GM06990 (cell line): ENCODE results near the gene HORMAD1.

Experiments used
- DNase-seq: peaks from one replicate; pipeline ENCODE4 v3.0.0-alpha.2; 2011; ENCODE audit not compliant: insufficient read length; ENCODE audit errors: extremely low read depth
- H3K27me3 ChIP-seq: replicated peaks from 2 replicates; pipeline ENCODE4 v1.6.0; 2011; ENCODE audit warnings: low read length; ENCODE audit not compliant: control insufficient read depth, insufficient read depth
- H3K36me3 ChIP-seq: 2 replicates; pipeline ENCODE4 v1.5.1; 2011; ENCODE audit warnings: low read length; ENCODE audit not compliant: control insufficient read depth, insufficient read depth
- H3K4me3 ChIP-seq: replicated peaks from 2 replicates; pipeline ENCODE4 v1.5.1; 2011; ENCODE audit warnings: low read depth, mild to moderate bottlenecking, control low read depth, low read length
- TF ChIP-seq, protein P1 (sequence below): IDR thresholded peaks from 2 replicates; pipeline ENCODE4 v1.5.1; 2011; ENCODE audit warnings: low read length, control low read depth, mild to moderate bottlenecking, inconsistent platforms; ENCODE audit not compliant: insufficient read depth, poor library complexity, severe bottlenecking

Gene HORMAD1

DNA sequence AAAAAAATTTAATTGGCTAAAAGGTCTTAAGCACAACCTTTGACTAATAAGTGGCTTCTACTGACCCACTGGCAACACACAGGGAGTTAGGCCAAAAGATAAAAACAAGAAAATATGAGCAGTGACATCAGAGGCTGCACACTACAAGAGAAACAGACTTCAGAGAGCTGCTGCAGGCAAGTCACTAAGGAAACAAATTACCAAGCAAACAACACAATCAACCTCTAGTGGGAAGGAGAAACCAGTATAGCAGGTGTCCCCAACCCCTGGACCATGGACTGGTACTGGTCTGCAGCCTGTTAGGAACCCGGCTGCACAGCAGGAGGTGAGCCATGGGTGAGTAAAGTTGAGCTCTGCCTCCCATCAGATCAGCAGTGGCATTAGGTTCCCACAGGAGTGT, 70.5 kb downstream of the HORMAD1 start:
- H3K27me3 ChIP-seq = no peaks in the 10 kb centered on the region
- TF ChIP-seq, protein P1, sequence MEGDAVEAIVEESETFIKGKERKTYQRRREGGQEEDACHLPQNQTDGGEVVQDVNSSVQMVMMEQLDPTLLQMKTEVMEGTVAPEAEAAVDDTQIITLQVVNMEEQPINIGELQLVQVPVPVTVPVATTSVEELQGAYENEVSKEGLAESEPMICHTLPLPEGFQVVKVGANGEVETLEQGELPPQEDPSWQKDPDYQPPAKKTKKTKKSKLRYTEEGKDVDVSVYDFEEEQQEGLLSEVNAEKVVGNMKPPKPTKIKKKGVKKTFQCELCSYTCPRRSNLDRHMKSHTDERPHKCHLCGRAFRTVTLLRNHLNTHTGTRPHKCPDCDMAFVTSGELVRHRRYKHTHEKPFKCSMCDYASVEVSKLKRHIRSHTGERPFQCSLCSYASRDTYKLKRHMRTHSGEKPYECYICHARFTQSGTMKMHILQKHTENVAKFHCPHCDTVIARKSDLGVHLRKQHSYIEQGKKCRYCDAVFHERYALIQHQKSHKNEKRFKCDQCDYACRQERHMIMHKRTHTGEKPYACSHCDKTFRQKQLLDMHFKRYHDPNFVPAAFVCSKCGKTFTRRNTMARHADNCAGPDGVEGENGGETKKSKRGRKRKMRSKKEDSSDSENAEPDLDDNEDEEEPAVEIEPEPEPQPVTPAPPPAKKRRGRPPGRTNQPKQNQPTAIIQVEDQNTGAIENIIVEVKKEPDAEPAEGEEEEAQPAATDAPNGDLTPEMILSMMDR = no peak
- H3K36me3 ChIP-seq = peaks cover 9% of the 10 kb centered on the region
- H3K4me3 ChIP-seq = no peak overlapping the region
- no peak for DNase-seq

DNA sequence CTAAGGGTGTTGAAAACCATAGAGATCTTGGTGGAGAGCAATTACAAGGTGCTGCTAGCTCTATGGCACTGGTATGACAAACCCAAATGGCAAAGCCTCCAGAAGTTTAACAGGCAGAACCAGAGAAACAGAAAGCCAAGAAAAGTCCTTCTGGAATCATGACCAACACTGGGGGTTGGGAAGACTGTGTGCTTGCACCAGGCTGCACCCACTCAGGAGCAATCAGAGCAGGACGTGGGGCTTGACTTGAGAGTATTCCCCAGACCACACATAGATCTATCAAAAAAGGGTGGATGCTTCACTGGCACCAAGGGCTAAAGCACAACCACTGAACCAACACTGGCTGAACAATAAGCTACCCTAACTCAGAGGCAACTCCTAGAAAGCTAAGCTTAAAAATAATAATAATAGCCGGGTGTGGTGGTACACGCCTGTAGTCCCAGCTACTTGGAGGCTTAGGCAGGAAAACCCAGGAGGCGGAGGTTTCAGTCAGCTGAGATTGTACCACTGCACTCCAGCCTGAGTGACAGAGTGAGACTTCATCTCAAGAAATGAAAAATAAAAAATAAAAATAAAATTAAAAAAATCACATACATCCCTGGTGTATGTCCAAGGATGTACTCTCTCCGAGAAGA, 71.1 kb downstream of the HORMAD1 start:
- H3K36me3 ChIP-seq = peaks cover 9% of the 10 kb centered on the region
- H3K4me3 ChIP-seq = no peak overlapping the region
- no peak for DNase-seq
- TF ChIP-seq, protein P1 = no peak
- no peaks in the 10 kb centered on the region for H3K27me3 ChIP-seq
